GM18858 (cell line): ENCODE measurements around the gene DNAJC7.

Experiments
- ATAC-seq: cut with Tn5 transposase; IDR thresholded peaks from one replicate; pipeline ENCODE4 v1.9.1; 2021; ENCODE audit not compliant: unreplicated experiment

The DNAJC7 gene

DNA sequence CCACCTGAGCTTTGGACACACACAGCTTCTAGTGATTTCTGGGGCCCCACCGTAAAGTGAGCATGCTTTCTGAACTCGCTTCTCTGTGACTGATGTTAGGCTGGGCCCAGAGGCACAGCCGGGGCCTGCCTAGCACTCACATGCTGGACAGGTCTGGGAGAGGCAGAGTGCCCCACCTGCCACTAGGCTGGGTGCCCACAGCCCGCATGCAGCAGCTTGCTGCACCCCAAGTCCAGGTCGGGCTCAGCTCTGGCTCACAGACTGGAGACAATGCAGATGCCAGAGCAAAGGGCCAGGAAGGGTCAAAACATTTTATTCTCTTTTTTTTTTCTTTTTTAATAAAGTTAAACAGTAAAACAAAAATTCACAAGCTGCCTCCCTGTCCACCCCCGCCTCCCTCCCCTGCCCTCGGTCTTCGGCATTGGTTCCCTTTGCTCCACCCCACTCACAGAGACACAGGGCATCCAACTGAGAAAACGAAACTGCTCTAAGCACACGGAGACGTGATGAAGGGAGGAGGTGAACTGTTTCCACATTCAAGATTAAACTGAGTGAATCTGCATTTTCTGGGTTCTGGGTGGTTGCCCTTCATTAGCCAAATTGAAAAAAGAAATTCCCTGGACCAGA is 41.0 kb downstream of the DNAJC7 start:
- ATAC-seq: no peak

DNA sequence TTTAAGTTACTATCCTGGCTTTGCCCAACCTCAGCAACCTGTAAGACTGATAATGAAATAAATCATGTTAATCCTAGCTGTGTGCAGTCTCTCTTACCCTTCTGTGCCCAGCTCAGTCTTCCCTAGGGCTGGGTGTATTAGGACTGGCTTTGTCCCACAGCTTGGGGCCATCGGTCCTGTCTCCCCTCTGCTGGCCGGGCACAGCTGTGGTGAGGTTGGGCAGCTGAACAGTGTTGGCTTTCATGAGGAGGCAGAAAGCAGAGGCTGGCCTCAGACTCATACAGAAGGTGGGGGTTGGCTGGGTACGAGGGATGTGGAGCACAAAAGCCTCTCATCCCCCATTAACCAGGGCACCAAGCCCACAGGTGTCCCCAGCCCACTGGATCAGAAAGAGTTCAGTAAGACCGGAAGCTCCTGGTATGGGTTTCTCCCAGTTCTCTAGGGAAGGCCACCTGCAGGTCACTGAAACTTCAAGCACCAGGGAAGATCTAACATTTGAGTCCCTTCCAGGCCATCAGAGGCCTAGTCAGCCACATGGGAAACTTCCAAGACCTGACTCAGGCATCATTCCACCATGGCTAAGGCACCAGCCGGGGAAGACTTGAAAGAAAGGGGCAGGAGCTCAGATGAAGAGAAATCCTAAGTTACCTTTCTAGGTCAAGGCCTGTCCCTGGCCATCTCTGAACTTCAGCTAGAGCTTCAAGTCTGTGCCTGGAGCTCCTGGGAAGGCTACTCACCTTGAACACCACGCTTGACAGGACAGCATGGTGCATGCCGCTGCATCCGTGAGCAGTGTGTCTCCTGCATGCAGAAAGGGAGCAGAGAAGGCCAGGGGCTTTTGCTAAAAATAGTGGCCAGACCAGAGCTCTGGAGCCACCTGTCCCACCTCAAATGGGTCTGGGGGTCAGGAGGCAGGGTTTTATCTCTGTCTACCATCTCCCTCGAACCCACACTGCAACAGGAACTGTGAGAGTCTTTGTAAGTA is 41.8 kb downstream of the DNAJC7 start:
- no peak for ATAC-seq

GRCh38 chr17:41974658-41975057 is 42.6 kb downstream of the DNAJC7 start:
- no peak for ATAC-seq

DNA sequence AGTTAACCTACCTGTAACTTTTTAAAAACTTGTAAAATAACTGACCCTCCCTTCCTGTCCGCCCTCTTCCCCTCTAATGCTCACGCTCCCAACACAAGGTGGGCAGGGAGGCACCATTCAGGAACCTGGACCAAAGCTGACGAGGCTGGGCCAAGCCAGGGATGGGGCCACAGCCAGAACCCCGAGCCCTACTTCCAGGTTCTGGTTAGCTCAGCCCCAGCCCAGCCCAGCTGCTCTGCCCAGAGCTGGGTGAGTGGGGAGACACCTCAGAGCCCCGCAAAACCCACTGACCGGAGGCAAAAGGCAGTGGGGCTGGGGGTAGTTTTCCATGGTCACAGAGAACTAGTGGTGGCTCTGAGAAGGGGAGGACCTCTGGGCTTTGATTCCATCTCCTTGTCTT is 43.2 kb downstream of the DNAJC7 start:
- no peak for ATAC-seq

DNA sequence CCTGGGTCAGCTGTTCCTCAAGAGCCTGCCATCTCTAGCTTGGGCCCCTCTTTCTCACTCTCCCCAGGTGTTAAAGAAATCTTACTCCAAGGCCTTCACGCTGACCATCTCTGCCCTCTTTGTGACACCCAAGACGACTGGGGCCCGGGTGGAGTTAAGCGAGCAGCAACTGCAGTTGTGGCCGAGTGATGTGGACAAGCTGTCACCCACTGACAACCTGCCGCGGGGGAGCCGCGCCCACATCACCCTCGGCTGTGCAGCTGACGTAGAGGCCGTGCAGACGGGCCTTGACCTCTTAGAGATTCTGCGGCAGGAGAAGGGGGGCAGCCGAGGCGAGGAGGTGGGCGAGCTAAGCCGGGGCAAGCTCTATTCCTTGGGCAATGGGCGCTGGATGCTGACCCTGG is 43.8 kb downstream of the DNAJC7 start:
- no peak for ATAC-seq

GRCh38 chr17:41972571-41973407 is 44.5 kb downstream of the DNAJC7 start:
- ATAC-seq: no peak

GRCh38 chr17:41971721-41972523 is 45.3 kb downstream of the DNAJC7 start:
- ATAC-seq: no peak

GRCh38 chr17:41970901-41971331 is 46.3 kb downstream of the DNAJC7 start:
- no peak for ATAC-seq

GRCh38 chr17:41968676-41969075 is 48.6 kb downstream of the DNAJC7 start:
- no peak for ATAC-seq

- ATAC-seq: no peak
These were observed 49.2 kb downstream of the DNAJC7 start for GRCh38 chr17:41967921-41968578.

- no peak for ATAC-seq
These were observed 49.9 kb downstream of the DNAJC7 start for GRCh38 chr17:41967141-41967920.

- ATAC-seq: no peak
These were observed 50.6 kb downstream of the DNAJC7 start, which contains the start of gene CNP for GRCh38 chr17:41966463-41967140. TSS of gene CNP (plus strand) at chr17:41966795. CDS start at chr17:41966885, 90 bp downstream.

- no peak for ATAC-seq
These were observed 51.4 kb downstream of the DNAJC7 start for GRCh38 chr17:41965694-41966462.

DNA sequence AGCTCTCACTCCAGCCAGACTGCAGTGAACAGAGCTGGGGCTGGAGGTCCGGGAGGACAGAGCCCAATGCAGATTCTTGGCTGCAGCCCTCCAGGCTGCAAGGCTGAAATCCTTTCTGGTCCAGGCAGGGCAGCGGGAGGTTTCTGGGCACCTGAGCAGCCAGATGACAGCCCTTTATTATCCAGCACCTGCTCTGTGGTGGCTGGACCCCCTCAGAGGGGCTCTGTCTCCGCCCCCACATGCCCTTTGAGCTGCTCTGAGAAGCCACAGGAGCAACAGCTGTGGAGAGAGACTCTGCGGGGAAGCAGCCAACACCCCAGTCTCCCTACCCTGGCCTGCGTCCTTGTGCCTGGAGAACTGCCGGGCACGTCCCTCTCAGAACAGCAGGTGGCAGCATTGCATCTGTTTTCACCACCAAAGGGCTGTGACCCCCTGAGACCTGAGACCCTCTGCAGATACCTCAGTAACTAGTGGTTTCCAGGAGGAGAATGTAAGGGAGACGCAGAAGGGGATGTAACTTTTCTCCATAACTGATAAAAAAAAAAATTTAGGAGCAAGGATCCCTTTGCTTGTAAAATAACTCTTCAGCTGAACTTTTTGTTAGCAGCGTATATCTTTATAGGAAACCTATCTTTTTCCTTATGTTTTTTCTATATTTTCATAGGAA is 54.3 kb downstream of the DNAJC7 start:
- ATAC-seq: no peak

- ATAC-seq: no peak
These were observed 55.1 kb downstream of the DNAJC7 start for GRCh38 chr17:41962111-41962510.

DNA sequence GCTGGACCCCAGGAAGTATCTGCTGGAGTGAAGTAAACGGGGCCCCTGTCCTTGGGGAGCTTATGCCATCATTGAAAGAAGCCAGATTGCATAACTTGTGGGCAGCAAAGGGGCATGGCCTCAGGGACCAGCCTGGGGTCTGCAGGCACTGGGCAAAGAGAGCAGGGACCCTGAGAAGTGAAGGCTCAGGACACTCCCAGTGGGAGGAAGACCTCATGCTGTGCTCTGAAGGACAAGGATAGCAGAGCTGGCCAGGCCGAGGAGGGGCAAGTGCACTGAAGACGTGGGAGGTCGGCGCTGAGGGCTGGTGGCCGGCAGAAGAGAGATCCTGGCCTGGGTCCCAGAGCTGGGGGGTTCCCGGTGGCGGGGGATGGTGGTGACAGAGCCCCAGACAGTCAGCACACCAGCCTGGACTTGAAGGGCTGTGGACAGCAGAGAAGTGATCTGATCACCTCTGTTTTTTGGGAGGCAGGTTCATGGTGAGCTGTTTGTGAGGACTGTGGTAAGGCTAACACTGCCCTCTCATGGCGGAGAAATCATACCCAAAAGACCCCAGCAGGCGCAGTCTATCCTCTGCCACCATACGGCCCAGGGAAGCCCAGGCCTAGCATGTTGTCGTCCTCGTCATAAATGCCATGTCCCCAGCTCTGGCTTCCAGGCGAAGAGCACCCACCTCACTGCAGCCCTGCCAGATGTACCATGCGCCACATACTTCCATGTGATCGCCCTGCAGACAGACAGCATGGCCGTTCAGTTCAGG is 57.7 kb downstream of the DNAJC7 start:
- no peak for ATAC-seq

DNA sequence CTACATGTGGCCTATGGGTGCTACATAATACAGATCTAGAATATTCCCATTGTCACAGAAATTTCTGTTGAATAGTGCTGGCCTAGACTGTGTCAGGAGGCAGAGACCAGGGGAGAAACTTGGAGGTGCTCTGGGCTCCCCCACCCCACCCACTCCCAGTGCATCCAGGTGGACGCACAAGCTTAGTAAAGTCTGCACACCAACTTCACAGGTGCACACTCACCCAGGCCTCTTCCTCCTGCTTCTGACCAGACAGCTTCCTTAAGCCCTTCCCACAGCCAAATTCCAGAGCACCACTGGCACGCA is 58.3 kb downstream of the DNAJC7 start:
- ATAC-seq: no peak
